Activated naive CD4-positive, alpha-beta T cell treated with anti-CD3 and anti-CD28 coated beads, Interleukin-2, amount 50 U/mL, for 16 hours (primary cell): ENCODE measurements around the gene OR4Q2.
"Not testable (repeated sequence)": the region's sequence is repeated elsewhere in the genome, so short reads cannot be mapped to it uniquely, and the experiment has no call there.

ENCODE experiments used
- DNase-seq: peaks from one replicate; pipeline ENCODE4 v3.0.0-alpha.2; 2020

OR4Q2 gene

DNA sequence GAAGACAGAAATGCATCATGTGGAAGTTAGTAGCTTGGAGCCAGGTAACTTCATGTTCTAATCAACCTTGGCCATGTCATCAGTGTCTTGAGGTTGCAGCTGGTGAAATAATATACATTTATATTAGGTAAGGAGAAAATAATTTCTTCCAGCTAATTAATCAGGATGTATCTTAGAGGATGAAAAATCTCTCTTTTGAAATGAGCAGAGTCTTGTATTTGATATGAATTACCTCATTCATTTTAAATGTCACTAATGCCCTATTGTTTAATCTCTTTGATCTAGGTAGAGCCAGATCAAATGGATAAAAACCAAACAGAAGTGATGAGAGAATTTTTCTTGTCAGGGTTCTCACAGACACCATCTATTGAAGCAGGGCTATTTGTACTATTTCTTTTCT, at the start of gene OR4Q2:
Gene OR4Q2 (plus strand): TSS at position 301 of the 400 bp plus-strand sequence.
- no peak for DNase-seq

DNA sequence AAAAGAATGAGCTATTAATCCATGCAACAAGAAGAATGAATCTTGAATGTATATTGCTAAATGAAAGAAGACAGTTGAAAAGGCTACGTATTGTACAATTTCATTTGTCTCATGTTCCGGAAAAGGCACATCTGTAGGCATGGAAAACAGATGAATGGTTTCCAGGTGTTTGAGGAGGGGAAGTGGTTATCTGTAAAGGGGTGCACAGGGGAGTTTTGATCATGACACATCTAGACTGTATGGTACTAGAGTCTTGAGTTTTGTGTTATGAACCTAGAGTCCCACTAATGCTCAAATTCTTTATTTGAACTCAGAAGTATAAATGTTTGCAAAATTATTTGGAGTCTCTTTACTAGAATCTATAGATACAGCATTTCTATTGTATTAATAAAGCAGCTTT, 32.2 kb upstream of the OR4Q2 start:
- not testable (repeated sequence) for DNase-seq

DNA sequence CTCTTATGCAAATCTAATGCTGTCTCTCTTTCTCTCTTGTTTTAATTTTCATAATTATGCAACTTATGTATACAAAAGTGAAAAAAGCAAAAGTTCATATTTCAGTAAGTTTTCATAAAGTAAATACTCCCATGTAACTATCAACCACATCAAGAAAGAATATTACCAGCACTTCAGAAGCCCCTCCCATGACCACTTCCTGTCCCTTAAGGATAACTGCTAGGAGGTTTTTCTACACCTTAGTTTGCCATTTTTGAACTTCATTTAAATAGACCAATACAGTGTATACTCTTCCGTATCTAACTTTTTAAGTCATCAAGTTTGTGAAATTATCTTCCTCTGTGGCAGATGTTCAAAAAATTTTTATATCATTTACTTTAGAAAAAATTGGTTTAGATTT, 27.1 kb upstream of the OR4Q2 start:
- no peak for DNase-seq

DNA sequence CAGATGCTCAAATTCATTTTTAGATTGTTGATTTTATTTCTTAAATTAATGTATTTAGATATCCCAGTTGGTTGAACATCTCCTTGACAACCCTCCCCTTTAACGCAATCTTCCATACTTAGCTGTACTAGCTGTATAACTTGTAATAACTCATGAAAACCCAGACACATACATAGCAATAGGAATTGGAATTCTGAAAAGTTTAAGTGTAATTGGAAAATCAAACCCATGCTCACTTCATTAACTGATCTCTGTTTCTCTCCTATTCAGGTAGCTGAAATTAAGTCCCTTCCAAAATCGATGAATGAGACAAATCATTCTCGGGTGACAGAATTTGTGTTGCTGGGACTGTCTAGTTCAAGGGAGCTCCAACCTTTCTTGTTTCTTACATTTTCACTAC, 26.7 kb upstream of the OR4Q2 start, which contains the start of gene OR4K15:
Gene OR4K15 (plus strand): TSS at position 301 of the 400 bp plus-strand sequence. CDS start 0 bp downstream, at position 301.
- DNase-seq = no peak

DNA sequence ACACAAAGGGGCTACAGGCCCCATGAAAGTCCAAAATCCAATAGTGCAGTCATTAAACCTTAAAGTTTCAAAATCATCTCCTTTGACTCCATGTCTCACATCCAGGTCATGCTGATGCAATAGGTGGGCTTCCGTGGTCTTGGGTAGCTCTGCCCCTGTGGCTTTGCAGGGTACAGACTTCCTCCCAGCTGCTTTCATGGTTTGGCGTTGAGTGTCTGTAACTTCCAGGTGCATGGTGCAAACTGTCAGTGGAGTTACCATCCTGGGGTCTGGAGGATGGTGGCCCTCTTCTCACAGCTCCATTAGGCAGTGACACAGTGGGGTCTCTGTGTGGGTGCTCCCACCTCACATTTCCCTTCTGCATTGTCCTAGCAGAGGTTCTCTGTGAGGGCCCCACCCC, 8.5 kb upstream of the OR4Q2 start:
- no peak for DNase-seq

DNA sequence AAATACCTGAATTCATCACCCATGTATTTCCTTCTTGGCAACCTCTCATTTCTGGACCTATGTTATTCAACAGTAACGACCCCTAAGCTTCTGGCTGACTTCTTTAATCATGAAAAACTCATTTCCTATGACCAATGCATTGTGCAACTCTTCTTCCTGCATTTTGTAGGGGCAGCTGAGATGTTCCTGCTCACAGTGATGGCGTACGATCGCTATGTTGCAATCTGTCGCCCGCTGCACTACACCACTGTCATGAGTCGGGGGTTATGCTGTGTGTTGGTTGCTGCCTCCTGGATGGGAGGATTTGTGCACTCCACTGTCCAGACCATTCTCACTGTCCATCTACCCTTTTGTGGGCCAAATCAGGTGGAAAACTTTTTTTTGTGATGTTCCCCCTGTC, 356 bp downstream of the OR4Q2 start:
- no peak for DNase-seq

DNA sequence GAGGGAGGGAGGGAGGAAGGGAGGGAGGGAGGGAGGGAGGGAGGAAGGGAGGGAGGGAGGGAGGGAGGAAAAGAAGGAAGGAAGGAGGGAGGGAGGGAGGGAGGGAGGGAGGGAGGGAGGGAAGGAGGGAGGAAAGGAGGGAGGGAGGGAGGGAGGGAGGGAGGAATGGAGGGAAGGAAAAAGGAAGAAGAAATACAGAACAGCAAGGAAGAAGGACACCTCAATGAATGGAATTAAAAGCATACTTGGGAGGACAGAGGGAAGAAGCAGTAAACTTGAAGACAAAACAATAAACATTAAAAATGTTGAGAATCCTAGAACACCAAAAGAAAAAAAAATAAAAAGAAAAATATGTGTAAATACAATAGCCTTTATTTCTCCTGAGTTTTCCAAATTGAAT, 6.2 kb downstream of the OR4Q2 start:
- no peak for DNase-seq

DNA sequence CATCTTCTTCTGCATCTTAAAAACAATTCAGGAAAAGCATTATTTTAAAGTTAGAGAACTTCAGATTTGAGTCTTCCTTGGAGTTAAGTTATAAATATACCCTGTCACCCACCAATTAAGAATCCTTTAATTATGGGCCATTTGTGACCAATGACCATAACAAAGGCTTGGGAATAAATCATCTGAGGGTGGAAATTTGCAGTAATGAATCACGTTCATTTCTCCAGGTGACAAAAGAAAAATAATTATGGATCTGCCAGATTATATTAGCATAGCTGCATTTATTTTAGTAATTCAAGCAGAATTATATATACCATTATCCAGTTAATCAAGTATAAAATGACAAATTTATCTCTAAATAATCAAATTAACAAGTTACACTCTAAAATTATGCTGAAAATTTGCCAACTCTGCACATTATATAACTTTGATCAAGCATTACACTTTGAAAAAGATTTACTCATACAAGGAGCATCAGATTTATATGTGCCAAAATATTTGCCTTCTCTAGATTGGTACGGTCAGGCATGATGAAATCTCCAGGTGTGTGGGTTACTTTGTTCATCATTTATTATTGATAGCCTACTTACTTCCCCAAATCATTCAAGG, 17.4 kb downstream of the OR4Q2 start, which contains the start of gene OR4K14:
Gene OR4K14 (minus strand): TSS at position 51 of the 609 bp plus-strand sequence. CDS start 4,114 bp downstream, outside the sequence.
- no peak for DNase-seq

DNA sequence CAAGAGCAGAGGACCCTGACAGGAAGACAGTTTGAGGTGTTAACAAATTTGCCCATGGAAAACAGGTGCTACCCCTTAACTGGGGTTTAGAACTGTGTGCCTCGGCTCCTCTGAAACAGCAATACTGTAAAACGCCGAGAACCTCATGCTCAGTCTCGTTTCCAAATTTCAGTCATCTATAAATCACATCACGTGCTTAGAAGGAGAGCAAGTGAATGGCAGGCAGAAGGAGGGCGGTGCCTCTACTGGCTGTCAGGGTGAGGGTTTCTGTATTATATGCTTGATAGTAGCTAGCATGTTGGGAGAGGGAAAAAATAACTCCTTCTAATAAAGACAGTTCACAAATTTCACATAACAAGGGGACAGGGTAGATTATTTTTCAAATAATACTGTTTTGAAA, 29.1 kb downstream of the OR4Q2 start:
- DNase-seq = no peak

DNA sequence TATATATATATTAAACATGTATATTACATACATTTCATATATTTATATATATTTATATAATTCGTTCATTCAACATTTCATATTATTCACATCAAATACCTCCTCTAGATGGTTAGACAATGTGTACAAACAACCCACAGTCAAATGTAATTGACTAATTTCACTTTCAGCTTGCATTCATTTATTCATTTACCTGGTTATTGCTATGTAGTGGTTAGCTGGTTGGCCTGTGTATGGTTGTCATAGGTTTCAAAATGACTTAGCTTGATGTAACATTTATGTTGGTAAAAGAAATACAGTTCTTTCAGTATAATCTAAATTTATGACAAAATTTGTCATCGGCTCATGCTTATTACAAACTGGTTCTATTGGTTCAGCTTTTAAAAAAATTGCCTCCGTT, 33.5 kb downstream of the OR4Q2 start:
- no peak for DNase-seq

DNA sequence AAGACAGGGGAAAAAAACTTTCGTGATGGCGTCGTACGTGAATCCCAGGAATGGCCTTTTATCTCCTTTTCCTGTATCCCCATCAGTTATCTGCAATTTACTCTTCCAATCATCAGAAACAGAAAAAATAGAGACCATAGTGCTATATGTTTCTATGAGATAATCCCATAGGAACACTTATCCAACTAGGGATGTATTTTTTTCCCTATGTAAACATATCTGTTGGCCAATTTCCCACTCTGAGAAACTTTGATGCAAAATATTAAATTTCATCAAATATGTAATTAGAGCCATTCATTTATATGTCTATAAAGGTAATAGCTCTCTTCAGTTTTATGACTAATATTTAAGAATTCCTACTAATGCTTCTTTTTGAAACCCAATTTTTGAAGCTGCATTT, 34.0 kb downstream of the OR4Q2 start, which contains the start of gene OR4K13:
Gene OR4K13 (minus strand): TSS at position 101 of the 400 bp plus-strand sequence. CDS start 1,280 bp downstream, outside the sequence.
- DNase-seq = no peak

DNA sequence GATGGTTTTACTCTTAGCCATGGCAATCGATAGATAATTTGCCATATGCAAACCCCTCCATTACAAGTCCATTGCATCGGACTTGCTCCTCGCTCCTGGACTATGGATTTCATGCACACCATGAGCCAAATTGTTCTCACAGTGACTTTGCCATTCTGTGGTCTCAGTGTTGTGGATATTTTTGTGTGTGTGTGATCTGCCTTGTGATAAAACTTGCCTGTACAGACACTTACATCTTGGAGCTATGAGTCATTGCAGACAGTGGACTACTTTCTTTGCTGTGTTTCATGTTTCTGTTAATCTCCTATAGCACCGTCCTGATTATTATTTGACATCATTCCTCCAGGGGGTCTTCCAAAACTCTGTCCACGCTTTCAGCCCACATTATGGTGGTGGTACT, 42.3 kb downstream of the OR4Q2 start:
- no peak for DNase-seq

DNA sequence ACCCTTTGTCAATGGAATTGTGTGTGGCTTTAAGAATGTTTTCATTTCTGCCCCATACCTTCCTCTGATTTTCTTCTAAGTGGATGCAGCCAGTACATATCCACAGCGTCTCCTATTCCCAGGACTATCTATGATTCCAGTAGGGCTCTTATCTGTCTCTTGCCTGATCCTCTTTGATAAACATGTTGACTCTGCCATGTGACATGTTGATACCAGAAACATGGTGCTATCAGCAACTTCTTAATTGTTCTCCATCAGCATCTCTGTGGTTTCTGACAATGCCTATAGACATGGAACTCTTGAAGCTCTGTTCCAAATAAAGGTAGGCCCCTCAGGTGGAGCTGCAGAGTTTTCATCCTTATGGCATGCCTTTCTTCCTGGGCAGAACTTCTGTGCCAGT, 46.2 kb downstream of the OR4Q2 start:
- DNase-seq = no peak
